Fibroblast of lung (primary cell): ENCODE measurements around the gene MAGEB3. TPM values are rescaled to one million over a fixed set of nuclear protein-coding genes. Genes with fewer than 3 reads are reported as not detected.

ENCODE experiments used
- DNase-seq, 2 donors: peaks; one replicate each; pipeline versions ENCODE4 v3.0.0 to v3.0.0-alpha.2; 2010; ENCODE audit warnings: low read depth in 2 of 2
- H2AFZ ChIP-seq: 2 replicates; pipeline ENCODE4 v1.5.1; 2012; ENCODE audit warnings: low read length, control low read depth, inconsistent platforms
- H3K27ac ChIP-seq: 2 replicates; pipeline ENCODE4 v1.5.1; 2011; ENCODE audit warnings: low read length, control low read depth; ENCODE audit not compliant: insufficient read depth
- H3K27me3 ChIP-seq: 2 replicates; pipeline ENCODE4 v1.5.1; 2011; ENCODE audit warnings: mild to moderate bottlenecking, low read length; ENCODE audit not compliant: control insufficient read depth, insufficient read depth
- H3K36me3 ChIP-seq: 2 replicates; pipeline ENCODE4 v1.5.1; 2011; ENCODE audit warnings: low read length; ENCODE audit not compliant: control insufficient read depth, insufficient read depth
- H3K4me1 ChIP-seq: 2 replicates; pipeline ENCODE4 v1.5.1; 2011; ENCODE audit warnings: low read length; ENCODE audit not compliant: control insufficient read depth, insufficient read depth; ENCODE audit errors: extremely low read depth
- H3K4me2 ChIP-seq: 2 replicates; pipeline ENCODE4 v1.5.1; 2011; ENCODE audit warnings: low read length, control low read depth; ENCODE audit not compliant: insufficient read depth; ENCODE audit errors: extremely low read depth
- H3K4me3 ChIP-seq, 4 experiments: fragments of 200-600 bp in 1 of 4; sonication (generic) in 1 of 4; replicated peaks in 1 of 4; 2 replicates each; pipeline ENCODE4 v1.5.1; 2011 to 2016; ENCODE audit warnings: low read length in 4 of 4, low read depth in 3 of 4, mild to moderate bottlenecking in 3 of 4, control low read depth in 2 of 4, inconsistent platforms in 1 of 4, mixed read lengths in 1 of 4; ENCODE audit not compliant: insufficient read depth in 1 of 4; ENCODE audit errors: control extremely low read depth in 1 of 4
- H3K79me2 ChIP-seq: 2 replicates; pipeline ENCODE4 v1.5.1; 2012; ENCODE audit warnings: mild to moderate bottlenecking, low read length, inconsistent platforms; ENCODE audit not compliant: control insufficient read depth, insufficient read depth
- H3K9ac ChIP-seq: 2 replicates; pipeline ENCODE4 v1.5.1; 2011; ENCODE audit warnings: mild to moderate bottlenecking, low read length, control low read depth; ENCODE audit not compliant: insufficient read depth
- H3K9me3 ChIP-seq: 2 replicates; pipeline ENCODE4 v1.5.1; 2012; ENCODE audit warnings: low read depth, low read length; ENCODE audit not compliant: control insufficient read depth, insufficient read depth
- H4K20me1 ChIP-seq: 2 replicates; pipeline ENCODE4 v1.5.1; 2011; ENCODE audit warnings: low read length; ENCODE audit not compliant: control insufficient read depth, insufficient read depth; ENCODE audit errors: extremely low read depth
- EZH2 ChIP-seq: IDR thresholded peaks from 2 replicates; pipeline ENCODE4 v1.5.1; 2012; ENCODE audit warnings: low read length, control low read depth, mild to moderate bottlenecking; ENCODE audit errors: missing control alignments
- polyA plus RNA-seq, 2 donors: library from polyadenylated mRNA; depleted of rRNA in 1 of 2; stranded (reverse) in 1 of 2; unstranded in 1 of 2; fragments of >200 nt; gene quantifications; 2 replicates each; pipeline ENCODE4 v1.2.1, GENCODE V29; 2011 to 2012; ENCODE audit warnings: missing spikeins in 1 of 2
- total RNA-seq: library from RNA; depleted of rRNA; stranded (reverse); fragments of >200 nt; gene quantifications from 2 replicates; pipeline ENCODE4 v1.2.1, GENCODE V29; 2014
- TF ChIP-seq, protein P1 (sequence below), 2 donors: IDR thresholded peaks in 1 of 2; conservative IDR thresholded peaks in 1 of 2; 1 replicate in 1 of 2; 2 replicates in 1 of 2; pipeline ENCODE4 v1.5.1; 2011 to 2012; ENCODE audit warnings: low read length in 2 of 2, control low read depth in 1 of 2, inconsistent platforms in 1 of 2, low read depth in 1 of 2, mild to moderate bottlenecking in 1 of 2

The MAGEB3 gene
- total and polyA plus RNA-seq, 2 donors (not counting 1 experiment from before 2014, with no cell fraction given): not detected

DNA sequence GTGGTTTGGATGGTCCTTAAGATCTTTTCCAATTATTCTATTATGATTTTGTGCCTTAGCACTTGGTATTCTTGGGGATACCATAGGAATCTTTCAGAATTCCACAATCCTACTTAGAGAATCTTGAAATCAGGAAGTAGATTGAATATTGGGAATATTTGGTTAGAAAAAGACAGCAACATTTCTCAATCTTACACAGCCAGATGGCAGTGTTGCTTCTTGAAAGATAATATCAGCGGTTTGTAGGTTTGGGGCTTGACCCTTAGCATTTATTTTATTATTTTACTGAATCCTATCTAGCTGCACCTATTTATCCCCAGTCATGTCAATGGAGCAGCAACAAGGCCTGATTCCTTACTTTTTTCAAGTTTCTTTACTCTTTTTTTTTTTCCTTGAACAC lies 45.0 kb downstream of the MAGEB3 start:
- H3K4me1 ChIP-seq: no peaks in the 10 kb centered on the region
- no peak overlapping the region for H3K4me2 ChIP-seq
- TF ChIP-seq, protein P1, sequence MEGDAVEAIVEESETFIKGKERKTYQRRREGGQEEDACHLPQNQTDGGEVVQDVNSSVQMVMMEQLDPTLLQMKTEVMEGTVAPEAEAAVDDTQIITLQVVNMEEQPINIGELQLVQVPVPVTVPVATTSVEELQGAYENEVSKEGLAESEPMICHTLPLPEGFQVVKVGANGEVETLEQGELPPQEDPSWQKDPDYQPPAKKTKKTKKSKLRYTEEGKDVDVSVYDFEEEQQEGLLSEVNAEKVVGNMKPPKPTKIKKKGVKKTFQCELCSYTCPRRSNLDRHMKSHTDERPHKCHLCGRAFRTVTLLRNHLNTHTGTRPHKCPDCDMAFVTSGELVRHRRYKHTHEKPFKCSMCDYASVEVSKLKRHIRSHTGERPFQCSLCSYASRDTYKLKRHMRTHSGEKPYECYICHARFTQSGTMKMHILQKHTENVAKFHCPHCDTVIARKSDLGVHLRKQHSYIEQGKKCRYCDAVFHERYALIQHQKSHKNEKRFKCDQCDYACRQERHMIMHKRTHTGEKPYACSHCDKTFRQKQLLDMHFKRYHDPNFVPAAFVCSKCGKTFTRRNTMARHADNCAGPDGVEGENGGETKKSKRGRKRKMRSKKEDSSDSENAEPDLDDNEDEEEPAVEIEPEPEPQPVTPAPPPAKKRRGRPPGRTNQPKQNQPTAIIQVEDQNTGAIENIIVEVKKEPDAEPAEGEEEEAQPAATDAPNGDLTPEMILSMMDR (conservative IDR thresholded peaks at IDR 0.05 in 1 of 2, IDR thresholded peaks at IDR 0.05 in 1 of 2; ENCODE audit: low read depth in 1 of 2, low read length in 2 of 2): peak; percentile 24 to 27
- no peak for TF ChIP-seq EZH2
- no peak overlapping the region for H3K4me3 ChIP-seq
- H3K27ac ChIP-seq: no peak overlapping the region
- H3K27me3 ChIP-seq: no peaks in the 10 kb centered on the region
- no peaks in the 10 kb centered on the region for H3K9me3 ChIP-seq
- no peak overlapping the region for H2AFZ ChIP-seq
- no peaks in the 10 kb centered on the region for H3K36me3 ChIP-seq
- H4K20me1 ChIP-seq: no peaks in the 10 kb centered on the region
- peak in 1 of 2 donors; percentile 53 for DNase-seq
- H3K9ac ChIP-seq: no peak overlapping the region
- H3K79me2 ChIP-seq: no peaks in the 10 kb centered on the region

- peaks cover 2% of the 10 kb centered on the region for H3K4me1 ChIP-seq
- no peaks in the 10 kb centered on the region for H4K20me1 ChIP-seq
- peak; percentile 42 to 60 for DNase-seq
- TF ChIP-seq, protein P1 (conservative IDR thresholded peaks at IDR 0.05 in 1 of 2, IDR thresholded peaks at IDR 0.05 in 1 of 2; ENCODE audit: low read depth in 1 of 2, low read length in 2 of 2): no peak
- no peak for TF ChIP-seq EZH2
- H3K27ac ChIP-seq: no peak overlapping the region
- no peak overlapping the region for H3K9ac ChIP-seq
- no peak overlapping the region for H3K4me3 ChIP-seq
- H3K79me2 ChIP-seq: no peaks in the 10 kb centered on the region
- H2AFZ ChIP-seq: no peak overlapping the region
- no peaks in the 10 kb centered on the region for H3K27me3 ChIP-seq
- no peaks in the 10 kb centered on the region for H3K36me3 ChIP-seq
- H3K9me3 ChIP-seq: no peaks in the 10 kb centered on the region
- H3K4me2 ChIP-seq: no peak overlapping the region
Observed at GRCh38 chrX:30278365-30278764, 47.9 kb downstream of the MAGEB3 start.

DNA sequence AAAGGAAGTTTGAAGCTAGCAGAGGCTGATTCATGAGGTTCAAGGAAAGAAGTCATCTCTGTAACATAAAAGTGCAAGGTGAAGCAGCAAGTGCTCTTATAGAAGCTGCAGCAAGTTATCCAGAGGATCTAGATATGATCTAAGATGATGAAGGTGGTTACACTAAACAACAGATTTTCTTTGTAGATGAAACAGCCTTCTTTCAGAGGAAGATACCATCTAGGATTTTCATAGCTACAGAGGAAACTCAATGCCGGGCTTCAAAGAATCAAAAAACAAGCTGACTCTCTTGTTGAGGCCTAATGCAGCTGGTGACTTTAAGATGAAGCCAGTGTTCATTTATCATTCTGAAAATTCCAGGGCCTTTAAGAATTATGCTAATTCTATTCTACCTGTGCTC lies 50.0 kb downstream of the MAGEB3 start:
- Histone ChIP-seq H3K4me3 (no peak overlapping the region), H3K4me2 (no peak overlapping the region), H3K36me3 (no peaks in the 10 kb centered on the region), H3K4me1 (peaks cover 2% of the 10 kb centered on the region), H2AFZ (no peak overlapping the region), H3K9ac (no peak overlapping the region), H3K27ac (no peak overlapping the region), H3K27me3 (no peaks in the 10 kb centered on the region), H4K20me1 (no peaks in the 10 kb centered on the region), H3K9me3 (no peaks in the 10 kb centered on the region), H3K79me2 (no peaks in the 10 kb centered on the region)
- DNase-seq: no peak
- TF ChIP-seq EZH2: no peak
- TF ChIP-seq, protein P1 (conservative IDR thresholded peaks at IDR 0.05 in 1 of 2, IDR thresholded peaks at IDR 0.05 in 1 of 2; ENCODE audit: low read depth in 1 of 2, low read length in 2 of 2): no peak
